Spleen (tissue), 11 donors: ENCODE data around the gene TTF2. TPM values are rescaled to one million over a fixed set of nuclear protein-coding genes. Genes with fewer than 3 reads are reported as not detected.
"Not testable (repeated sequence)": the region's sequence is repeated elsewhere in the genome, so short reads cannot be mapped to it uniquely, and the experiment has no call there.

Experiments
- DNase-seq: peaks from one replicate; pipeline ENCODE4 v3.0.0-alpha.2; 2020
- H3K27ac ChIP-seq, 8 donors: fragments of 200-600 bp; sonication (generic) in 7 of 8; 1 replicate in 4 of 8; 2 replicates in 4 of 8; pipeline versions ENCODE4 v1.5.0 to v1.8.0; 2016 to 2021; ENCODE audit warnings: inconsistent platforms in 4 of 8, mild to moderate bottlenecking in 4 of 8, moderate library complexity in 1 of 8
- H3K27me3 ChIP-seq, 7 donors: fragments of 200-600 bp; sonication (generic) in 6 of 7; replicated peaks in 1 of 7; 1 replicate in 4 of 7; 2 replicates in 3 of 7; pipeline versions ENCODE4 v1.5.0 to v1.8.0; 2016 to 2021; ENCODE audit warnings: inconsistent platforms in 3 of 7, mild to moderate bottlenecking in 1 of 7
- H3K36me3 ChIP-seq, 6 donors: fragments of 200-600 bp; sonication (generic) in 5 of 6; 1 replicate in 4 of 6; 2 replicates in 2 of 6; pipeline versions ENCODE4 v1.5.0 to v1.8.0; 2016 to 2021; ENCODE audit warnings: inconsistent platforms in 2 of 6
- H3K4me1 ChIP-seq, 6 donors: fragments of 200-600 bp; sonication (generic) in 5 of 6; 1 replicate in 3 of 6; 2 replicates in 3 of 6; pipeline versions ENCODE4 v1.5.0 to v1.8.0; 2016 to 2021; ENCODE audit warnings: inconsistent platforms in 3 of 6
- H3K4me3 ChIP-seq, 8 donors: fragments of 200-600 bp; sonication (generic) in 7 of 8; 1 replicate in 4 of 8; 2 replicates in 4 of 8; pipeline versions ENCODE4 v1.5.0 to v1.8.0; 2016 to 2021; ENCODE audit warnings: inconsistent platforms in 4 of 8, mild to moderate bottlenecking in 4 of 8, moderate library complexity in 2 of 8
- H3K9me3 ChIP-seq, 8 donors: fragments of 200-600 bp; sonication (generic) in 7 of 8; 1 replicate in 4 of 8; 2 replicates in 4 of 8; pipeline versions ENCODE4 v1.5.0 to v1.8.0; 2016 to 2021; ENCODE audit warnings: inconsistent platforms in 4 of 8
- CTCF ChIP-seq, 11 experiments: fragments of 200-600 bp in 7 of 11; fragments of 450-650 bp in 4 of 11; sonication (generic) in 4 of 11; IDR thresholded peaks in 8 of 11; conservative IDR thresholded peaks in 3 of 11; 1 replicate in 7 of 11; 2 replicates in 4 of 11; pipeline versions ENCODE4 v1.4.0 to v1.8.0; 2016 to 2021; ENCODE audit warnings: antibody characterized with exemption in 11 of 11, inconsistent platforms in 4 of 11, mild to moderate bottlenecking in 1 of 11
- POLR2A ChIP-seq, 3 donors: fragments of 450-650 bp; IDR thresholded peaks; one replicate each; pipeline ENCODE4 v1.5.1; 2017; ENCODE audit warnings: antibody characterized with exemption in 3 of 3, mild to moderate bottlenecking in 1 of 3
- POLR2AphosphoS5 ChIP-seq, 3 donors: sonication (generic); formaldehyde crosslinking; IDR thresholded peaks; one replicate each; pipeline ENCODE4 v1.5.1; 2017; ENCODE audit warnings: antibody characterized with exemption in 3 of 3
- WGBS, 5 donors: extraction: QIAGEN DNeasy Blood & Tissue Kit in 3 of 5; methylation state at CpG; one replicate each; pipeline versions ENCODE4 v1.1.5 to v1.1.7; 2013 to 2018; 5-methylcytosine and 5-hydroxymethylcytosine counted together
- intact Hi-C: fragments of 100-400 bp; cut with DNase I; formaldehyde crosslinking; loops from one replicate; pipeline ENCODE4 v1.15.0; 2023; ENCODE audit warnings: low total_unique reads
- polyA plus RNA-seq, 3 donors: library from polyadenylated mRNA; stranded (reverse); fragments of 200-250 nt; gene quantifications; one replicate each; pipeline ENCODE4 v1.2.1, GENCODE V29; 2013
- total RNA-seq, 7 donors: library from RNA; depleted of rRNA in 3 of 7; stranded (reverse); fragments of >200 nt in 3 of 7; fragmentation: NEBNext Ultra II Directional in 4 of 7; extraction: Animal tissue kit (Norgen Biotek cat#: 25700) in 4 of 7; gene quantifications; one replicate each; pipeline versions ENCODE4 v1.1.0 to v1.2.1, GENCODE V29; 2016 to 2021
- donor health status: healthy with polysubstance abuse.
- donor health status: DM: no; HTN: no; CAD: no; lungs with moderate emphysema.
- donor health status: DM: no; HTN: no; CAD: no.
- donor health status: Bipolar disorder and iron deficiency.
- donor health status: healthy.
- donor health status: DM: no; HTN: no; CAD: no.
- donor health status: DM: yes; HTN: yes; CAD: no.

TTF2 gene
- total and polyA plus RNA-seq, 10 donors = 4.8 to 36.1 (median 23.0) TPM

GRCh38 chr1:117098287-117098890 is 38.3 kb downstream of the TTF2 start:
- no peak overlapping the region for H3K27ac ChIP-seq
- H3K9me3 ChIP-seq = no peaks in the 10 kb centered on the region
- 91 to 97% (median 94%) methylated on average over 4 of the region's 4 CpGs for WGBS, 5 donors
- no peak overlapping the region for H3K4me3 ChIP-seq
- H3K4me1 ChIP-seq = no peaks in the 10 kb centered on the region
- TF ChIP-seq POLR2A (IDR thresholded peaks at IDR 0.05) = no peak
- no peak for TF ChIP-seq CTCF (IDR thresholded peaks at IDR 0.05 in 8 of 11, conservative IDR thresholded peaks at IDR 0.05 in 3 of 11)
- no peak for TF ChIP-seq POLR2AphosphoS5 (IDR thresholded peaks at IDR 0.05)
- no peaks in the 10 kb centered on the region for H3K27me3 ChIP-seq
- intact Hi-C loops = no loop called here
- DNase-seq = no peak
- peaks cover 0 to 100% (median 47%) of the 10 kb centered on the region in 6 donors for H3K36me3 ChIP-seq

- H3K27ac ChIP-seq = no peak overlapping the region
- WGBS, 5 donors = 88 to 100% (median 94%) methylated on average over 1 of the region's 1 CpG
- peaks cover 0 to 98% (median 35%) of the 10 kb centered on the region in 6 donors for H3K36me3 ChIP-seq
- TF ChIP-seq CTCF (IDR thresholded peaks at IDR 0.05 in 8 of 11, conservative IDR thresholded peaks at IDR 0.05 in 3 of 11) = no peak
- no peak for TF ChIP-seq POLR2A (IDR thresholded peaks at IDR 0.05)
- no peak for TF ChIP-seq POLR2AphosphoS5 (IDR thresholded peaks at IDR 0.05)
- no peaks in the 10 kb centered on the region for H3K9me3 ChIP-seq
- H3K4me1 ChIP-seq = no peaks in the 10 kb centered on the region
- H3K4me3 ChIP-seq = no peak overlapping the region
- no peak for DNase-seq
- intact Hi-C loops = no loop called here
- H3K27me3 ChIP-seq = no peaks in the 10 kb centered on the region
These were observed 41.2 kb downstream of the TTF2 start for GRCh38 chr1:117101334-117101733.

GRCh38 chr1:117101858-117102257 is 41.7 kb downstream of the TTF2 start:
- H3K27ac ChIP-seq, H3K9me3 ChIP-seq, H3K4me1 ChIP-seq, intact Hi-C loops, H3K4me3 ChIP-seq, DNase-seq, H3K27me3 ChIP-seq: not testable (repeated sequence)
- 95 to 99% (median 96%) methylated on average over 3 of the region's 3 CpGs for WGBS, 5 donors
- H3K36me3 ChIP-seq = peaks cover 0 to 98% (median 35%) of the 10 kb centered on the region in 6 donors

- H3K9me3 ChIP-seq = no peaks in the 10 kb centered on the region
- DNase-seq = no peak
- H3K4me3 ChIP-seq = no peak overlapping the region
- H3K4me1 ChIP-seq = no peaks in the 10 kb centered on the region
- TF ChIP-seq POLR2AphosphoS5 (IDR thresholded peaks at IDR 0.05) = no peak
- TF ChIP-seq CTCF (IDR thresholded peaks at IDR 0.05 in 8 of 11, conservative IDR thresholded peaks at IDR 0.05 in 3 of 11) = no peak
- TF ChIP-seq POLR2A (IDR thresholded peaks at IDR 0.05) = no peak
- whole genome bisulfite sequencing, 5 donors = 86 to 96% (median 92%) methylated on average over 3 of the region's 3 CpGs
- intact Hi-C loops = no loop called here
- H3K27ac ChIP-seq = no peak overlapping the region
- H3K36me3 ChIP-seq = peaks cover 0 to 71% (median 21%) of the 10 kb centered on the region in 6 donors
- H3K27me3 ChIP-seq = no peaks in the 10 kb centered on the region
These were observed 44.9 kb downstream of the TTF2 start for GRCh38 chr1:117104986-117105385.

- H3K4me3 ChIP-seq = no peak overlapping the region
- intact Hi-C loops = no loop called here
- TF ChIP-seq POLR2A (IDR thresholded peaks at IDR 0.05) (no peak), CTCF (IDR thresholded peaks at IDR 0.05 in 8 of 11, conservative IDR thresholded peaks at IDR 0.05 in 3 of 11) (no peak), POLR2AphosphoS5 (IDR thresholded peaks at IDR 0.05) (no peak)
These were observed 45.6 kb downstream of the TTF2 start for GRCh38 chr1:117105722-117106121.

More at GRCh38 chr1:117105722-117106121, 45.6 kb downstream of the TTF2 start:
- H3K4me1 ChIP-seq = no peaks in the 10 kb centered on the region
- H3K27me3 ChIP-seq = no peaks in the 10 kb centered on the region
- H3K36me3 ChIP-seq = peaks cover 0 to 64% (median 18%) of the 10 kb centered on the region in 6 donors
- H3K9me3 ChIP-seq = no peaks in the 10 kb centered on the region
- H3K27ac ChIP-seq = no peak overlapping the region
- no peak for DNase-seq
